HepG2 (cell line): ENCODE data around the gene SUCLG2. TPM values are rescaled to one million over a fixed set of nuclear protein-coding genes. Genes with fewer than 3 reads are reported as not detected.

Experiments
- ATAC-seq: fragments of 200-7000 bp; cut with Tn5 transposase; 3 replicates; pipeline ENCODE4 v1.9.1; 2020; ENCODE audit warnings: mild to moderate bottlenecking, moderate library complexity
- BruUV-seq: library from RNA; stranded (reverse); fragments of 400-500 nt; replicated peaks from 2 replicates; lab custom pipeline; 2021; lab: Mats Ljungman, UMichigan
- CTCF ChIA-PET: fragments of 300-600 bp; formaldehyde crosslinking; extraction: SDS; loops from one replicate; lab custom pipeline; 2021; ENCODE audit warnings: low total read pairs, inconsistent platforms, low intra/inter-chr PET ratio; lab: Yijun Ruan, JAX
- POLR2A ChIA-PET: fragments of 350-600 bp; sonication (Branson Sonifier 250); formaldehyde crosslinking; loops from one replicate; lab custom pipeline; 2020; ENCODE audit warnings: antibody characterized with exemption, inconsistent platforms; lab: Yijun Ruan, JAX
- DNase-seq: peaks from one replicate; pipeline ENCODE4 v3.0.0-alpha.2; 2015; ENCODE audit warnings: low spot score
- FAIRE-seq: peaks from 3 replicates; lab custom pipeline; 2011; peaks lifted over from hg19 to GRCh38; lab: Jason Lieb, UNC
- H2AFZ ChIP-seq: one replicate; pipeline ENCODE4 v1.6.1; 2011; ENCODE audit warnings: low read length, inconsistent platforms
- H3K27ac ChIP-seq: fragments of 300-600 bp; 3 replicates; pipeline ENCODE4 v1.8.0; 2011; ENCODE audit warnings: mixed run types, mild to moderate bottlenecking, mixed read lengths, low read length, inconsistent platforms; ENCODE audit not compliant: insufficient read depth; ENCODE audit errors: extremely low read length
- H3K27me3 ChIP-seq, 2 experiments: fragments of 200-600 bp in 1 of 2; 2 replicates in 1 of 2; 3 replicates in 1 of 2; pipeline versions ENCODE4 v1.6.0 to v1.8.0; 2011; ENCODE audit warnings: low read length in 2 of 2, mild to moderate bottlenecking in 2 of 2, moderate library complexity in 2 of 2, inconsistent platforms in 1 of 2; ENCODE audit not compliant: insufficient read depth in 2 of 2, control insufficient read depth in 1 of 2
- H3K36me3 ChIP-seq, 2 experiments: fragments of 200-600 bp in 1 of 2; replicated peaks in 1 of 2; 2 replicates in 1 of 2; 3 replicates in 1 of 2; pipeline versions ENCODE4 v1.5.1 to v1.8.0; 2011; ENCODE audit warnings: low read length in 2 of 2, inconsistent platforms in 1 of 2; ENCODE audit not compliant: insufficient read depth in 2 of 2, control insufficient read depth in 1 of 2
- H3K4me1 ChIP-seq: 2 replicates; pipeline ENCODE4 v1.5.1; 2012; ENCODE audit warnings: low read length, inconsistent platforms; ENCODE audit not compliant: insufficient read depth
- H3K4me2 ChIP-seq: 2 replicates; pipeline ENCODE4 v1.6.0; 2011; ENCODE audit warnings: low read depth, low read length, inconsistent platforms
- H3K4me3 ChIP-seq, 3 experiments: fragments of 200-600 bp in 1 of 3; sonication (generic), shearing (Covaris generic) in 1 of 3; replicated peaks in 1 of 3; 2 replicates each; pipeline ENCODE4 v1.5.1; 2011 to 2016; ENCODE audit warnings: low read length in 3 of 3, inconsistent platforms in 2 of 3, low read depth in 2 of 3, mild to moderate bottlenecking in 2 of 3, control low read depth in 1 of 3, mixed read lengths in 1 of 3; ENCODE audit not compliant: insufficient read depth in 1 of 3
- H3K79me2 ChIP-seq: one replicate; pipeline ENCODE4 v1.6.1; 2011; ENCODE audit warnings: low read length, inconsistent platforms; ENCODE audit not compliant: insufficient read depth
- H3K9ac ChIP-seq: 2 replicates; pipeline ENCODE4 v1.6.0; 2011; ENCODE audit warnings: mild to moderate bottlenecking, low read depth, low read length, inconsistent platforms; ENCODE audit not compliant: insufficient read depth
- H3K9me3 ChIP-seq: 2 replicates; pipeline ENCODE4 v1.5.1; 2012; ENCODE audit warnings: mild to moderate bottlenecking, low read length
- H4K20me1 ChIP-seq: 2 replicates; pipeline ENCODE4 v1.6.0; 2011; ENCODE audit warnings: inconsistent platforms, mild to moderate bottlenecking, low read length, moderate library complexity; ENCODE audit not compliant: insufficient read depth
- ATF7-NPFF ChIP-seq: sonication (generic); formaldehyde crosslinking; IDR thresholded peaks from 2 replicates; pipeline ENCODE4 v1.8.1; 2023; ENCODE audit warnings: mild to moderate bottlenecking, low read depth, missing genetic modification reagents, moderate library complexity
- BCL6 ChIP-seq: IDR thresholded peaks from 2 replicates; pipeline ENCODE4 v1.6.1; 2016; ENCODE audit warnings: missing genetic modification reagents, missing compliant biosample characterization
- ELF3 ChIP-seq: IDR thresholded peaks from 2 replicates; pipeline ENCODE4 v1.6.1; 2016; ENCODE audit warnings: missing genetic modification reagents, missing compliant biosample characterization
- GABPB1 ChIP-seq: IDR thresholded peaks from 2 replicates; pipeline ENCODE4 v1.6.1; 2016; ENCODE audit warnings: mild to moderate bottlenecking, missing genetic modification reagents, moderate library complexity, missing compliant biosample characterization
- MIER3 ChIP-seq: IDR thresholded peaks from 2 replicates; pipeline ENCODE4 v1.6.1; 2016; ENCODE audit warnings: missing compliant biosample characterization, borderline replicate concordance
- REL ChIP-seq: sonication (generic); formaldehyde crosslinking; conservative IDR thresholded peaks from 2 replicates; pipeline ENCODE4 v1.8.0; 2022; ENCODE audit warnings: mild to moderate bottlenecking, missing genetic modification reagents, moderate library complexity
- TBX2 ChIP-seq: sonication (generic); formaldehyde crosslinking; IDR thresholded peaks from 2 replicates; pipeline ENCODE4 v1.5.0; 2020; ENCODE audit warnings: missing genetic modification reagents, mild to moderate bottlenecking, borderline replicate concordance
- TEAD3 ChIP-seq: optimal IDR thresholded peaks from 2 replicates; pipeline ENCODE3; 2016; ENCODE audit warnings: borderline replicate concordance
- YEATS4 ChIP-seq: sonication (generic); formaldehyde crosslinking; IDR thresholded peaks from 2 replicates; pipeline ENCODE4 v1.4.0; 2020; ENCODE audit warnings: missing genetic modification reagents, borderline replicate concordance
- ZNF3 ChIP-seq: IDR thresholded peaks from 2 replicates; pipeline ENCODE4 v1.7.0; 2017; ENCODE audit warnings: inconsistent platforms
- ZNF446 ChIP-seq: sonication (generic); formaldehyde crosslinking; IDR thresholded peaks from 2 replicates; pipeline ENCODE4 v1.5.0; 2020; ENCODE audit warnings: mild to moderate bottlenecking, missing genetic modification reagents
- ZNF564 ChIP-seq: sonication (generic); formaldehyde crosslinking; IDR thresholded peaks from 2 replicates; pipeline ENCODE4 v1.8.1; 2023; ENCODE audit warnings: mild to moderate bottlenecking, missing genetic modification reagents
- ZNF615 ChIP-seq: sonication (generic); formaldehyde crosslinking; IDR thresholded peaks from 2 replicates; pipeline ENCODE4 v1.5.0; 2020; ENCODE audit warnings: mild to moderate bottlenecking, missing genetic modification reagents, borderline replicate concordance
- ZNF746 ChIP-seq: sonication (generic); formaldehyde crosslinking; IDR thresholded peaks from 2 replicates; pipeline ENCODE4 v1.8.0; 2022; ENCODE audit warnings: mild to moderate bottlenecking, missing genetic modification reagents
- WGBS: methylation state at CpG from one replicate; pipeline ENCODE4 v1.1.6; 2017; ENCODE audit warnings: low lambda C conversion rate; 5-methylcytosine and 5-hydroxymethylcytosine counted together
- in situ Hi-C: cut with HindIII; loops from 2 replicates; pipeline ENCODE4 v1.10.0; 2017; ENCODE audit warnings: low pct_unique_long_range_greater_than_20kb; ENCODE audit not compliant: extremely low pct_ligation_motif_present
- intact Hi-C: fragments of 100-400 bp; cut with micrococcal nuclease; formaldehyde crosslinking; loops from one replicate; pipeline ENCODE4 v1.10.0; 2022; ENCODE audit not compliant: unreplicated experiment
- polyA plus RNA-seq, 8 experiments: library from polyadenylated mRNA; depleted of rRNA in 3 of 8; stranded (reverse) in 7 of 8; unstranded in 1 of 8; fragments of >200 nt; fragmentation: Illumina TruSeq in 4 of 8; extraction: Trizol in 4 of 8; gene quantifications; 2 replicates each; pipeline versions ENCODE4 v1.2.1 to v1.2.3, GENCODE V29; 2011 to 2016; ENCODE audit warnings: low read depth in 4 of 8, missing spikeins in 1 of 8, mixed read lengths in 1 of 8; ENCODE audit not compliant: insufficient read depth in 1 of 8
- total RNA-seq, 5 experiments: library from RNA; depleted of rRNA; stranded (reverse); fragments of >200 nt; fragmentation: Illumina TruSeq; extraction: Trizol; gene quantifications; 2 replicates each; pipeline ENCODE4 v1.2.3, GENCODE V29; 2016; ENCODE audit warnings: low read depth in 1 of 5
- TF ChIP-seq, protein P1 (sequence below): sonication (generic); formaldehyde crosslinking; IDR thresholded peaks from 2 replicates; pipeline ENCODE4 v1.8.1; 2022; ENCODE audit warnings: mild to moderate bottlenecking, missing genetic modification reagents
- TF ChIP-seq, protein P2 (sequence below): sonication (generic); formaldehyde crosslinking; conservative IDR thresholded peaks from 2 replicates; pipeline ENCODE4 v1.4.0; 2020; ENCODE audit warnings: mild to moderate bottlenecking, missing genetic modification reagents, moderate library complexity

SUCLG2 gene
- total and polyA plus RNA-seq, 2 of the 13 experiments (the other 11 are each of a cell fraction or from before 2014, with no cell fraction given): 21.4 to 64.9 TPM

- BruUV-seq: no TSS peak
- H3K9ac ChIP-seq: no peak overlapping the region
- H3K4me3 ChIP-seq: no peak overlapping the region
- H3K79me2 ChIP-seq: no peaks in the 10 kb centered on the region
- TF ChIP-seq ZNF3 (CRISPR knock-in tag) (no peak), ATF7-NPFF (CRISPR knock-in tag) (no peak), GABPB1 (no peak), BCL6 (CRISPR knock-in tag) (no peak), TBX2 (no peak), TEAD3 (CRISPR knock-in tag) (no peak), ZNF446 (CRISPR knock-in tag) (no peak), REL (CRISPR knock-in tag) (no peak)
- TF ChIP-seq, protein P1, sequence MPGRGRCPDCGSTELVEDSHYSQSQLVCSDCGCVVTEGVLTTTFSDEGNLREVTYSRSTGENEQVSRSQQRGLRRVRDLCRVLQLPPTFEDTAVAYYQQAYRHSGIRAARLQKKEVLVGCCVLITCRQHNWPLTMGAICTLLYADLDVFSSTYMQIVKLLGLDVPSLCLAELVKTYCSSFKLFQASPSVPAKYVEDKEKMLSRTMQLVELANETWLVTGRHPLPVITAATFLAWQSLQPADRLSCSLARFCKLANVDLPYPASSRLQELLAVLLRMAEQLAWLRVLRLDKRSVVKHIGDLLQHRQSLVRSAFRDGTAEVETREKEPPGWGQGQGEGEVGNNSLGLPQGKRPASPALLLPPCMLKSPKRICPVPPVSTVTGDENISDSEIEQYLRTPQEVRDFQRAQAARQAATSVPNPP: no peak
- TF ChIP-seq, all 625 proteins: peak for 0
- no peaks in the 10 kb centered on the region; a peak in 1 of 5 replicates for H3K27me3 ChIP-seq
- no peaks in the 10 kb centered on the region; a peak in 3 of 5 replicates for H3K36me3 ChIP-seq
- no peaks in the 10 kb centered on the region for H3K9me3 ChIP-seq
- DNase-seq: no peak
- WGBS: 96% methylated on average over 2 of the region's 2 CpGs
- no peak for ATAC-seq
- no peak overlapping the region for H2AFZ ChIP-seq
- no peak overlapping the region for H3K27ac ChIP-seq
- no peaks in the 10 kb centered on the region for H3K4me1 ChIP-seq
- no peaks in the 10 kb centered on the region for H4K20me1 ChIP-seq
- in situ Hi-C loops: no loop called here
- no peak overlapping the region for H3K4me2 ChIP-seq
- ChIA-PET CTCF (no interaction called here), POLR2A (no interaction called here)
- FAIRE-seq: no peak
- intact Hi-C loops: no loop called here
These were observed 265.2 kb downstream of the SUCLG2 start for GRCh38 chr3:67389176-67389575.

GRCh38 chr3:67388738-67389137 is 265.7 kb downstream of the SUCLG2 start:
- FAIRE-seq (no peak), ATAC-seq (no peak), DNase-seq (no peak)
- no peaks in the 10 kb centered on the region for H3K79me2 ChIP-seq
- no peak overlapping the region for H3K4me2 ChIP-seq
- H3K36me3 ChIP-seq: no peaks in the 10 kb centered on the region; a peak in 3 of 5 replicates
- no peaks in the 10 kb centered on the region for H3K4me1 ChIP-seq
- CTCF ChIA-PET: no interaction called here
- BruUV-seq: no TSS peak
- H3K9ac ChIP-seq: no peak overlapping the region
- intact Hi-C loops (no loop called here), in situ Hi-C loops (no loop called here)
- POLR2A ChIA-PET: no interaction called here
- no peak overlapping the region for H3K4me3 ChIP-seq
- H4K20me1 ChIP-seq: no peaks in the 10 kb centered on the region
- no peaks in the 10 kb centered on the region; a peak in 1 of 5 replicates for H3K27me3 ChIP-seq
- no peaks in the 10 kb centered on the region for H3K9me3 ChIP-seq
- no peak overlapping the region for H2AFZ ChIP-seq
- H3K27ac ChIP-seq: no peak overlapping the region
- 95% methylated on average over 3 of the region's 3 CpGs for WGBS
- TF ChIP-seq ZNF564 (CRISPR knock-in tag): no peak
- TF ChIP-seq ZNF615: no peak
- no peak for TF ChIP-seq YEATS4 (CRISPR knock-in tag)
- TF ChIP-seq ELF3: no peak
- TF ChIP-seq ZNF746 (CRISPR knock-in tag): no peak
- TF ChIP-seq, protein P2, sequence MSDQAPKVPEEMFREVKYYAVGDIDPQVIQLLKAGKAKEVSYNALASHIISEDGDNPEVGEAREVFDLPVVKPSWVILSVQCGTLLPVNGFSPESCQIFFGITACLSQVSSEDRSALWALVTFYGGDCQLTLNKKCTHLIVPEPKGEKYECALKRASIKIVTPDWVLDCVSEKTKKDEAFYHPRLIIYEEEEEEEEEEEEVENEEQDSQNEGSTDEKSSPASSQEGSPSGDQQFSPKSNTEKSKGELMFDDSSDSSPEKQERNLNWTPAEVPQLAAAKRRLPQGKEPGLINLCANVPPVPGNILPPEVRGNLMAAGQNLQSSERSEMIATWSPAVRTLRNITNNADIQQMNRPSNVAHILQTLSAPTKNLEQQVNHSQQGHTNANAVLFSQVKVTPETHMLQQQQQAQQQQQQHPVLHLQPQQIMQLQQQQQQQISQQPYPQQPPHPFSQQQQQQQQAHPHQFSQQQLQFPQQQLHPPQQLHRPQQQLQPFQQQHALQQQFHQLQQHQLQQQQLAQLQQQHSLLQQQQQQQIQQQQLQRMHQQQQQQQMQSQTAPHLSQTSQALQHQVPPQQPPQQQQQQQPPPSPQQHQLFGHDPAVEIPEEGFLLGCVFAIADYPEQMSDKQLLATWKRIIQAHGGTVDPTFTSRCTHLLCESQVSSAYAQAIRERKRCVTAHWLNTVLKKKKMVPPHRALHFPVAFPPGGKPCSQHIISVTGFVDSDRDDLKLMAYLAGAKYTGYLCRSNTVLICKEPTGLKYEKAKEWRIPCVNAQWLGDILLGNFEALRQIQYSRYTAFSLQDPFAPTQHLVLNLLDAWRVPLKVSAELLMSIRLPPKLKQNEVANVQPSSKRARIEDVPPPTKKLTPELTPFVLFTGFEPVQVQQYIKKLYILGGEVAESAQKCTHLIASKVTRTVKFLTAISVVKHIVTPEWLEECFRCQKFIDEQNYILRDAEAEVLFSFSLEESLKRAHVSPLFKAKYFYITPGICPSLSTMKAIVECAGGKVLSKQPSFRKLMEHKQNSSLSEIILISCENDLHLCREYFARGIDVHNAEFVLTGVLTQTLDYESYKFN (CRISPR knock-in tag): no peak
- TF ChIP-seq MIER3 (CRISPR knock-in tag): no peak
